ENCODE data around the gene TLE2. TPM values are rescaled to one million over a fixed set of nuclear protein-coding genes. Genes with fewer than 3 reads are reported as not detected.

The TLE2 gene
- total RNA-seq, 1 experiment from 2014 or later, result 35.6 TPM

- ChIA-PET POLR2A (no interaction called here), RAD21 (ENCODE audit: low non-redundant PET in 1 of 2, low total read pairs in 2 of 2, uncharacterized antibody in 2 of 2, unreplicated experiment in 2 of 2) (interaction anchor here in 1 of 2 experiments (0.7 kb wide), 1 partner anchor 66 kb away, joined by 3 read pairs; no protein-coding TSS in a partner anchor), CTCF (interaction anchor here (1.1 to 1.8 kb wide), 2 partner anchors 17 to 176 kb away, joined by 3 to 4 read pairs; no protein-coding TSS in a partner anchor)
- Histone ChIP-seq H3K27me3 (ENCODE audit: insufficient read depth, low read length) (no peaks in the 10 kb centered on the region), H3K4me3 (replicated peaks in 1 of 2; ENCODE audit: low read depth in 1 of 2, low read length in 2 of 2) (no peak overlapping the region), H3K9me3 (ENCODE audit: control insufficient read depth in 1 of 2, insufficient read depth in 1 of 2, low read depth in 1 of 2, low read length in 2 of 2) (no peaks in the 10 kb centered on the region), H3K79me2 (ENCODE audit: insufficient read depth, low read length) (peaks cover 17% of the 10 kb centered on the region), H3K9ac (ENCODE audit: low read length) (no peak overlapping the region), H3K36me3 (ENCODE audit: control insufficient read depth in 1 of 2, insufficient read depth in 2 of 2, low read length in 2 of 2) (no peaks in the 10 kb centered on the region), H2AFZ (ENCODE audit: low read depth, low read length, poor library complexity, severe bottlenecking) (no peak overlapping the region), H3K27ac (ENCODE audit: low read depth, low read length) (no peak overlapping the region; the same call in 1 of the 2 replicates), H3K4me1 (ENCODE audit: control insufficient read depth in 1 of 2, insufficient read depth in 2 of 2, low read length in 2 of 2) (peaks cover 12 to 23% of the 10 kb centered on the region in 2 experiments; a peak in 3 of 4 replicates), H3K9me2 (ENCODE audit: insufficient read depth) (no peaks in the 10 kb centered on the region), H3K4me2 (ENCODE audit: low read length) (no peak overlapping the region), H4K20me1 (ENCODE audit: insufficient read depth) (no peaks in the 10 kb centered on the region)
- TF ChIP-seq EGR1 (IDR thresholded peaks at IDR 0.05; ENCODE audit: low read depth), result no peak
- TF ChIP-seq SP1 (IDR thresholded peaks at IDR 0.05; ENCODE audit: low read depth), result 0 out of 2 replicates have a peak, but pooled peaks have one; percentile 11
- ATAC-seq, result no peak
- no TSS peak for BruUV-seq (replicated peaks)
- intact Hi-C loops (cut with micrococcal nuclease), result loop anchor here (5.0 kb wide), 1 partner anchor 324 kb away; no protein-coding TSS in a partner anchor
- no peak for DNase-seq (ENCODE audit: low read depth, low spot score)
Measured at GRCh38 chr19:2952953-2953481, 76.1 kb downstream of the TLE2 start.

DNA sequence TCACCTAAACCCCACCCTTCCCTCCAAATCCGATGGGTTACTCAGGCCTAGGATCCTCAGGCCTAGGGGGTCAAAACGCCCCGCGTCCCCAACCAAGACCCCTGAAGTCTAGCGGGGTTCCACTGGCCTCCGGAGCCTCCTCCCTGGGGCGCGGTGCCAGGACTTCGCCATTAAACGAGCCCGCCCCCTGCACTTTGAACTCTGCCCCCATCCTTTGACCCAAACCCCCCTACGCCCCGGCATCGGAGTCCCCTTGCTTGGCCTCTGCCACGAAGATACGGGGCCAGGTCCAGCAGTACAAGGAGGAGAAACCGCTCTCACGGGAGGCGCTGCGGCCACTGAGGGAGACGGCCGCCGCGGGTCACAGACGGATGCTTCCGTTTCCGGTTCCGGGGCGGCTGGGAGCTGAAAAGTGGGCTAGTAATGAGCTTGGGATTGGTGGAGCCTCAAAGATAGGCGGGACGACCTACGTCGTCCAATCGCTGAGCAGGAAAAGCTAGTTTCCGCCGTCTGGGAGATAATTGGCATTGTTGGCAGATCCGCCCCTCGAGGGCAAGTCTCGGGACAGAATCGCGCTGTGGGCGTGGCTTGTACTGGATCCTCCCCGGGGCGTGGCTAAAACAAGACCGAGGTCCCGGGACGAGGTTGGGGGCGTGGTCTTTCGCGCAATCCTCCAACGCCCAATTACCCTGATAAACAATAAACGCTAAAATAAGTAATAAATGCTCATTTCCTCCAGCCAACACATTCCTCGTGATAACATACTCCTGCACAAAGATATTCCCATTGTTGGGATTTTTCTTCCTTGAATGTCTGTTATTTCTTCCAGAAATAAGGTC is 78.6 kb downstream of the TLE2 start:
- no TSS peak for BruUV-seq (replicated peaks)
- no peaks in the 10 kb centered on the region for H4K20me1 ChIP-seq (ENCODE audit: insufficient read depth)
- no peaks in the 10 kb centered on the region for H3K36me3 ChIP-seq (ENCODE audit: control insufficient read depth in 1 of 2, insufficient read depth in 2 of 2, low read length in 2 of 2)
- no peaks in the 10 kb centered on the region for H3K27me3 ChIP-seq (ENCODE audit: insufficient read depth, low read length)
- ATAC-seq (peak; percentile 96), DNase-seq (ENCODE audit: low read depth, low spot score) (peak; percentile 99)
- POLR2A ChIA-PET, result interaction anchor here (0.5 to 1.9 kb wide), 24 partner anchors 9 to 1056 kb away, joined by 3 to 9 read pairs (median 4); partner anchors contain the start of genes THOP1, TLE6 and ZNF57
- H3K9ac ChIP-seq (ENCODE audit: low read length), result peak overlapping the region; percentile 83
- no peaks in the 10 kb centered on the region for H3K9me2 ChIP-seq (ENCODE audit: insufficient read depth)
- H3K27ac ChIP-seq (ENCODE audit: low read depth, low read length), result peak overlapping the region; percentile 70
- no peaks in the 10 kb centered on the region for H3K9me3 ChIP-seq (ENCODE audit: control insufficient read depth in 1 of 2, insufficient read depth in 1 of 2, low read depth in 1 of 2, low read length in 2 of 2)
- peaks cover 12 to 25% of the 10 kb centered on the region in 2 experiments; a peak in 3 of 4 replicates for H3K4me1 ChIP-seq (ENCODE audit: control insufficient read depth in 1 of 2, insufficient read depth in 2 of 2, low read length in 2 of 2)
- H2AFZ ChIP-seq (ENCODE audit: low read depth, low read length, poor library complexity, severe bottlenecking), result peak overlapping the region; percentile 86
- peak; percentile 66; the same call in 1 of the 2 replicates for TF ChIP-seq EGR1 (IDR thresholded peaks at IDR 0.05; ENCODE audit: low read depth)
- TF ChIP-seq TCF7L2 (IDR thresholded peaks at IDR 0.05; ENCODE audit: borderline replicate concordance, extremely low read depth, insufficient read depth, insufficient read length), result peak; percentile 31
- TF ChIP-seq SP1 (IDR thresholded peaks at IDR 0.05; ENCODE audit: low read depth), result peak; percentile 91
- TF ChIP-seq POLR2AphosphoS5 (IDR thresholded peaks at IDR 0.05; ENCODE audit: low read depth, low read length), result peak; percentile 94
- TF ChIP-seq JUND (IDR thresholded peaks at IDR 0.05), result no peak
- no peak; the same call in 1 of the 2 replicates for TF ChIP-seq SRF (IDR thresholded peaks at IDR 0.05; ENCODE audit: low read depth)
- TF ChIP-seq ZFX (IDR thresholded peaks at IDR 0.05), result peak; percentile 32; the same call in 1 of the 2 replicates
- no peak for TF ChIP-seq CBX3 (IDR thresholded peaks at IDR 0.05; ENCODE audit: low read depth)
- TF ChIP-seq, protein P1, sequence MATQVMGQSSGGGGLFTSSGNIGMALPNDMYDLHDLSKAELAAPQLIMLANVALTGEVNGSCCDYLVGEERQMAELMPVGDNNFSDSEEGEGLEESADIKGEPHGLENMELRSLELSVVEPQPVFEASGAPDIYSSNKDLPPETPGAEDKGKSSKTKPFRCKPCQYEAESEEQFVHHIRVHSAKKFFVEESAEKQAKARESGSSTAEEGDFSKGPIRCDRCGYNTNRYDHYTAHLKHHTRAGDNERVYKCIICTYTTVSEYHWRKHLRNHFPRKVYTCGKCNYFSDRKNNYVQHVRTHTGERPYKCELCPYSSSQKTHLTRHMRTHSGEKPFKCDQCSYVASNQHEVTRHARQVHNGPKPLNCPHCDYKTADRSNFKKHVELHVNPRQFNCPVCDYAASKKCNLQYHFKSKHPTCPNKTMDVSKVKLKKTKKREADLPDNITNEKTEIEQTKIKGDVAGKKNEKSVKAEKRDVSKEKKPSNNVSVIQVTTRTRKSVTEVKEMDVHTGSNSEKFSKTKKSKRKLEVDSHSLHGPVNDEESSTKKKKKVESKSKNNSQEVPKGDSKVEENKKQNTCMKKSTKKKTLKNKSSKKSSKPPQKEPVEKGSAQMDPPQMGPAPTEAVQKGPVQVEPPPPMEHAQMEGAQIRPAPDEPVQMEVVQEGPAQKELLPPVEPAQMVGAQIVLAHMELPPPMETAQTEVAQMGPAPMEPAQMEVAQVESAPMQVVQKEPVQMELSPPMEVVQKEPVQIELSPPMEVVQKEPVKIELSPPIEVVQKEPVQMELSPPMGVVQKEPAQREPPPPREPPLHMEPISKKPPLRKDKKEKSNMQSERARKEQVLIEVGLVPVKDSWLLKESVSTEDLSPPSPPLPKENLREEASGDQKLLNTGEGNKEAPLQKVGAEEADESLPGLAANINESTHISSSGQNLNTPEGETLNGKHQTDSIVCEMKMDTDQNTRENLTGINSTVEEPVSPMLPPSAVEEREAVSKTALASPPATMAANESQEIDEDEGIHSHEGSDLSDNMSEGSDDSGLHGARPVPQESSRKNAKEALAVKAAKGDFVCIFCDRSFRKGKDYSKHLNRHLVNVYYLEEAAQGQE (IDR thresholded peaks at IDR 0.05; ENCODE audit: low read depth), result no peak
- no peak for TF ChIP-seq CEBPB (IDR thresholded peaks at IDR 0.05; ENCODE audit: low read depth)
- peak; percentile 65 for TF ChIP-seq POLR2A (IDR thresholded peaks at IDR 0.05; ENCODE audit: borderline replicate concordance, extremely low read depth, insufficient read depth, insufficient read length)
- TF ChIP-seq, protein P2, sequence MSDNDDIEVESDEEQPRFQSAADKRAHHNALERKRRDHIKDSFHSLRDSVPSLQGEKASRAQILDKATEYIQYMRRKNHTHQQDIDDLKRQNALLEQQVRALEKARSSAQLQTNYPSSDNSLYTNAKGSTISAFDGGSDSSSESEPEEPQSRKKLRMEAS (IDR thresholded peaks at IDR 0.05), result no peak
- peak; percentile 66 for TF ChIP-seq YY1 (IDR thresholded peaks at IDR 0.05; ENCODE audit: extremely low read depth, insufficient replicate concordance, low read depth, low read length)
- CTCF ChIA-PET, result interaction anchor here (0.7 to 2.9 kb wide), 34 partner anchors 10 to 1250 kb away, joined by 3 to 34 read pairs (median 6); partner anchors contain the start of genes TLE6, ZNF555 and ZNF57
- RAD21 ChIA-PET (ENCODE audit: low non-redundant PET in 1 of 2, low total read pairs in 2 of 2, uncharacterized antibody in 2 of 2, unreplicated experiment in 2 of 2), result interaction anchor here (0.5 to 1.2 kb wide), 9 partner anchors 12 to 326 kb away, joined by 3 to 5 read pairs (median 4); partner anchors contain the start of genes GNG7 (in 1 of the 2) and TLE6 (in 1 of the 2)
- peak overlapping the region; percentile 90 to 91 for H3K4me3 ChIP-seq (replicated peaks in 1 of 2; ENCODE audit: low read depth in 1 of 2, low read length in 2 of 2)
- H3K4me2 ChIP-seq (ENCODE audit: low read length), result peak overlapping the region; percentile 88
- H3K79me2 ChIP-seq (ENCODE audit: insufficient read depth, low read length), result peaks cover 17% of the 10 kb centered on the region
- intact Hi-C loops (cut with micrococcal nuclease), result loop anchor here (1.0 to 5.0 kb wide), 2 partner anchors 302 to 327 kb away; no protein-coding TSS in a partner anchor

Measured in HCT116 (cell line).